Transverse colon (tissue), 3 donors: ENCODE results near the gene CLDN19.

Experiments
- POLR2A ChIP-seq: fragments of 450-650 bp; IDR thresholded peaks from one replicate; pipeline ENCODE4 v1.6.1; 2016; ENCODE audit warnings: antibody characterized with exemption, mild to moderate bottlenecking, moderate library complexity
- TF ChIP-seq, protein P1 (sequence below), 5 experiments: fragments of 200-600 bp in 3 of 5; fragments of 450-650 bp in 2 of 5; sonication (generic) in 3 of 5; IDR thresholded peaks; 1 replicate in 2 of 5; 2 replicates in 3 of 5; pipeline ENCODE4 v1.5.1; 2016 to 2017; ENCODE audit warnings: antibody characterized with exemption in 5 of 5, inconsistent platforms in 3 of 5, mild to moderate bottlenecking in 2 of 5, moderate library complexity in 1 of 5

DNA sequence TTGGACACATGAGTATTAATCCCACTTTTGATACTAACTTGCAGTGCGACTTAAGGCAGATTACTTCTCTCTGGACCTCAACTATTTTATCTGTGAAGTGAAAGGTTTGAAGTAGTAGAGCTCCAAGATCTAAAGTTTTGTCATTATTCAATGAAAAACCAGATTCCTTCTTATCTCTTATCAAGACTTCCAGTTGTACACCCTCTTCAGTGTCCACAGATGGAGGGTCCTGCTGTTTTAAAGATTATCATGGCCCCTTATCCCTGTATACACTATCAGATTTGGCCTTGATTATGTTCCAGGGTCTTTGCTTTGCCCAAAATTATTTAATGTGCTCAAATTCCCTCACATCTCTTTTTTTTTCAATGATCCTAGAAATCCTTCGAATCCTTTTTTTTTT lies 28.1 kb upstream of the CLDN19 start:
- TF ChIP-seq, protein P1, sequence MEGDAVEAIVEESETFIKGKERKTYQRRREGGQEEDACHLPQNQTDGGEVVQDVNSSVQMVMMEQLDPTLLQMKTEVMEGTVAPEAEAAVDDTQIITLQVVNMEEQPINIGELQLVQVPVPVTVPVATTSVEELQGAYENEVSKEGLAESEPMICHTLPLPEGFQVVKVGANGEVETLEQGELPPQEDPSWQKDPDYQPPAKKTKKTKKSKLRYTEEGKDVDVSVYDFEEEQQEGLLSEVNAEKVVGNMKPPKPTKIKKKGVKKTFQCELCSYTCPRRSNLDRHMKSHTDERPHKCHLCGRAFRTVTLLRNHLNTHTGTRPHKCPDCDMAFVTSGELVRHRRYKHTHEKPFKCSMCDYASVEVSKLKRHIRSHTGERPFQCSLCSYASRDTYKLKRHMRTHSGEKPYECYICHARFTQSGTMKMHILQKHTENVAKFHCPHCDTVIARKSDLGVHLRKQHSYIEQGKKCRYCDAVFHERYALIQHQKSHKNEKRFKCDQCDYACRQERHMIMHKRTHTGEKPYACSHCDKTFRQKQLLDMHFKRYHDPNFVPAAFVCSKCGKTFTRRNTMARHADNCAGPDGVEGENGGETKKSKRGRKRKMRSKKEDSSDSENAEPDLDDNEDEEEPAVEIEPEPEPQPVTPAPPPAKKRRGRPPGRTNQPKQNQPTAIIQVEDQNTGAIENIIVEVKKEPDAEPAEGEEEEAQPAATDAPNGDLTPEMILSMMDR (IDR thresholded peaks at IDR 0.05): no peak
- no peak for TF ChIP-seq POLR2A
